ENCODE results near the gene HBG1. TPM values are rescaled to one million over a fixed set of nuclear protein-coding genes. Genes with fewer than 3 reads are reported as not detected.
"Not testable (repeated sequence)": the region's sequence is repeated elsewhere in the genome, so short reads cannot be mapped to it uniquely, and the experiment has no call there.

Gene HBG1
- total and polyA plus RNA-seq, 4 experiments from 2014 or later = not detected

- H3K27me3 ChIP-seq (ENCODE audit: insufficient read depth, low read length) = no peaks in the 10 kb centered on the region
- no peak overlapping the region for H3K27ac ChIP-seq (ENCODE audit: low read depth, low read length)
- H3K36me3 ChIP-seq (ENCODE audit: insufficient read depth, low read length) = no peaks in the 10 kb centered on the region
- H3K4me1 ChIP-seq (ENCODE audit: insufficient read depth, low read length) = no peaks in the 10 kb centered on the region
- no peak for DNase-seq
- POLR2A ChIA-PET (ENCODE audit: partially characterized antibody) = no interaction called here
- no peaks in the 10 kb centered on the region for H3K4me1 Mint-ChIP-seq
- H3K9me3 ChIP-seq (ENCODE audit: control insufficient read depth in 1 of 2, low read length in 2 of 2) = no peaks in the 10 kb centered on the region
- H3K27ac Mint-ChIP-seq = no peak overlapping the region
- peaks cover 0 to 3% of the 10 kb centered on the region in 2 donors for H3K27me3 Mint-ChIP-seq
- intact Hi-C loops (cut with micrococcal nuclease) = no loop called here
- H3K36me3 Mint-ChIP-seq = no peaks in the 10 kb centered on the region
- CTCF ChIA-PET (ENCODE audit: partially characterized antibody) = no interaction called here
- H3K4me3 Mint-ChIP-seq = no peak overlapping the region
- no peak overlapping the region for H3K4me3 ChIP-seq (ENCODE audit: low read length in 2 of 2)
- H3K9me3 Mint-ChIP-seq = peaks cover 0 to 14% (median 0%) of the 10 kb centered on the region in 8 donors
These were observed 16.2 kb upstream of the HBG1 start for GRCh38 chr11:5265832-5266231.

DNA sequence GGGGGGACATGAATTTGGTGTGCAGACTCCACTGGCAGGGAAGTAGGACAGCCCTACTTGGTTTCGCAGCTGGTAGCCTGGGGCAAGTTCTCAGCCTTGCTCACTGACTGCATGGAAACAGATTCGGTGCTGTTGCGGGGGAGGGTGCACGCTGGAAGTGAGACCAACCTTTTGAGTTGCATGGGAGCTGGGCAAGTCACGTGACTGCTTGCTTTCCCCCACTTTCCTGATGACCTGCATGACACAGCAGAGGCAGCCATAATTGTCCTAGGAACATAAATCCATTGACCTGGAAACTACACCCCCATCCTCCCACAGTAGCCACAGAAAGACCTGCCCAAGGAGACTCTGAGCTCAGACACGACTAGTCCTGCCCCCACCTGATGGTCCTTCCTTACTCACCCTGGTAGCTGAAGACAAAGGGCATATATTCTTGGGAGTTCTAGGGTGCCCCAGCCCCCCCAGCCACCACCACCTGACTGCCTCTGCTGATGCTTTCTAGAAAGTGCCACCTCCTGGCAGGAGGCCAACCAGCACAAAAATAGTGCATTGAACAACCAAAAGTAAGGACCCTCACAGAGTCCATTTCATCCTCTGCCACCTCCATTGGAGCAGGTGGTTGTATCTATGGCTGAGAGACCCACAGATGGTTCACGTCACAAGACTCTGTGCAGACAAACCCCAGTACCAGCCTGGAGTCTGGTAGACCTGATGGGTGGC is 9.0 kb upstream of the HBG1 start:
- H3K27me3 ChIP-seq (ENCODE audit: insufficient read depth, low read length) = no peaks in the 10 kb centered on the region
- H3K4me1 ChIP-seq (ENCODE audit: insufficient read depth, low read length) = no peaks in the 10 kb centered on the region
- H3K27ac ChIP-seq (ENCODE audit: low read depth, low read length) = no peak overlapping the region
- Mint-ChIP-seq H3K27me3 (peaks cover 0 to 4% of the 10 kb centered on the region in 2 donors), H3K27ac (no peak overlapping the region), H3K36me3 (peaks cover 0 to 3% of the 10 kb centered on the region in 2 donors), H3K9me3 (peaks cover 0 to 33% (median 8%) of the 10 kb centered on the region in 8 donors), H3K4me3 (no peak overlapping the region), H3K4me1 (no peaks in the 10 kb centered on the region)
- no peak overlapping the region for H3K4me3 ChIP-seq (ENCODE audit: low read length in 2 of 2)
- no peak for DNase-seq
- no peaks in the 10 kb centered on the region for H3K36me3 ChIP-seq (ENCODE audit: insufficient read depth, low read length)
- H3K9me3 ChIP-seq (ENCODE audit: control insufficient read depth in 1 of 2, low read length in 2 of 2) = no peaks in the 10 kb centered on the region
- POLR2A ChIA-PET (ENCODE audit: partially characterized antibody) = no interaction called here
- CTCF ChIA-PET (ENCODE audit: partially characterized antibody) = no interaction called here
- intact Hi-C loops (cut with micrococcal nuclease) = no loop called here

DNA sequence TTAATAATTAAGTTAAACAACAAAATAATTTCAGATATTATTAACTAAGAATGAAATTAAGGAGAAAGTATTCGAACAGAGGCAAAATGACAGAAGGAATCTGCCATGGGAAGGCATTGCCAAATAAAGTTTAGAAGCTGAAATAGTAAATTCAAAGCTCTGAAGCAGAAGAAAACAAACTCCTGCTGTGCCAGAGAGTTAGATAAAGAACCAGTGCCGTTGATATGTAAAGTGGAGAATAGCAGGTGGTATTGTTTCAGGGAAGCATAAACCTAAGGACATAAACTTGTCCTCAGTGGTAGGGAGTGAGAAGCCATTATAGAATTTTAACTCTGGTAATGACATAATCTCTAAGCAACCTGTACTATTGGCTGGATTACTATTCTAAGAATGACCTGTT is 7.6 kb upstream of the HBG1 start:
- H3K27ac Mint-ChIP-seq = no peak overlapping the region
- DNase-seq = no peak
- no peaks in the 10 kb centered on the region for H3K4me1 Mint-ChIP-seq
- peaks cover 0 to 4% of the 10 kb centered on the region in 2 donors for H3K27me3 Mint-ChIP-seq
- Histone ChIP-seq H3K36me3 (ENCODE audit: insufficient read depth, low read length) (no peaks in the 10 kb centered on the region), H3K27me3 (ENCODE audit: insufficient read depth, low read length) (no peaks in the 10 kb centered on the region), H3K4me3 (ENCODE audit: low read length in 2 of 2) (no peak overlapping the region), H3K27ac (ENCODE audit: low read depth, low read length) (no peak overlapping the region), H3K9me3 (ENCODE audit: control insufficient read depth in 1 of 2, low read length in 2 of 2) (no peaks in the 10 kb centered on the region), H3K4me1 (ENCODE audit: insufficient read depth, low read length) (no peaks in the 10 kb centered on the region)
- CTCF ChIA-PET (ENCODE audit: partially characterized antibody) = no interaction called here
- intact Hi-C loops (cut with micrococcal nuclease) = no loop called here
- no peak overlapping the region for H3K4me3 Mint-ChIP-seq
- peaks cover 0 to 3% of the 10 kb centered on the region in 2 donors for H3K36me3 Mint-ChIP-seq
- POLR2A ChIA-PET (ENCODE audit: partially characterized antibody) = no interaction called here
- peaks cover 0 to 31% (median 8%) of the 10 kb centered on the region in 8 donors for H3K9me3 Mint-ChIP-seq

DNA sequence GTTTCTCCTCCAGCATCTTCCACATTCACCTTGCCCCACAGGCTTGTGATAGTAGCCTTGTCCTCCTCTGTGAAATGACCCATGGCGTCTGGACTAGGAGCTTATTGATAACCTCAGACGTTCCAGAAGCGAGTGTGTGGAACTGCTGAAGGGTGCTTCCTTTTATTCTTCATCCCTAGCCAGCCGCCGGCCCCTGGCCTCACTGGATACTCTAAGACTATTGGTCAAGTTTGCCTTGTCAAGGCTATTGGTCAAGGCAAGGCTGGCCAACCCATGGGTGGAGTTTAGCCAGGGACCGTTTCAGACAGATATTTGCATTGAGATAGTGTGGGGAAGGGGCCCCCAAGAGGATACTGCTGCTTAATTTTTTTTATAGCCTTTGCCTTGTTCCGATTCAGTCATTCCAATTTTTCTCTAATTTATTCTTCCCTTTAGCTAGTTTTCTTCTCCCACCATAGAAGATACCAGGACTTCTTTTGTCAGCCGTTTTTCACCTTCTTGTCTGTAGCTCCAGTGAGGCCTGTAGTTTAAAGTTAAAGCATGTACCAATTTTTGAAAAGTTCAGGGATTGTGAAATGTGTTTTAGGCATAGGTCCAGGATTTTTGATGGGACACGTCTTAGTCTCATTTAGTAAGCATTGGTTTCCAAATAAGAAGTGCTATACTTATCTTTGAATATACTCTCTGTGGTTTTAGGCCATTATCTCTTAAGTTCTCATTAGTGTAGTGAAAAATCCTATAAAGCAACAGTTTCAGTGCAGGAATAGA is 5.2 kb upstream of the HBG1 start, which contains the start of gene HBG2:
Gene HBG2, minus strand, starts transcription at position 136 of the 768 bp plus-strand sequence. Its CDS starts 53 bp downstream, at position 83.
- H3K4me1 Mint-ChIP-seq; H3K27ac Mint-ChIP-seq; H3K27me3 ChIP-seq (ENCODE audit: insufficient read depth, low read length); H3K4me3 ChIP-seq (ENCODE audit: low read length in 2 of 2); CTCF ChIA-PET (ENCODE audit: partially characterized antibody); H3K9me3 ChIP-seq (ENCODE audit: control insufficient read depth in 1 of 2, low read length in 2 of 2); intact Hi-C loops (cut with micrococcal nuclease); H3K4me1 ChIP-seq (ENCODE audit: insufficient read depth, low read length); H3K36me3 Mint-ChIP-seq; H3K27me3 Mint-ChIP-seq; DNase-seq; H3K4me3 Mint-ChIP-seq; H3K36me3 ChIP-seq (ENCODE audit: insufficient read depth, low read length); H3K27ac ChIP-seq (ENCODE audit: low read depth, low read length); POLR2A ChIA-PET (ENCODE audit: partially characterized antibody): not testable (repeated sequence)
- peaks cover 0 to 19% (median 2%) of the 10 kb centered on the region in 8 donors for H3K9me3 Mint-ChIP-seq

GRCh38 chr11:5254023-5254422 is 4.4 kb upstream of the HBG1 start:
- H3K27ac Mint-ChIP-seq; H3K36me3 ChIP-seq (ENCODE audit: insufficient read depth, low read length); H3K4me3 ChIP-seq (ENCODE audit: low read length in 2 of 2); intact Hi-C loops (cut with micrococcal nuclease); CTCF ChIA-PET (ENCODE audit: partially characterized antibody); POLR2A ChIA-PET (ENCODE audit: partially characterized antibody); H3K4me3 Mint-ChIP-seq; H3K4me1 ChIP-seq (ENCODE audit: insufficient read depth, low read length); H3K36me3 Mint-ChIP-seq; H3K27me3 ChIP-seq (ENCODE audit: insufficient read depth, low read length); DNase-seq; H3K9me3 ChIP-seq (ENCODE audit: control insufficient read depth in 1 of 2, low read length in 2 of 2); H3K27me3 Mint-ChIP-seq; H3K27ac ChIP-seq (ENCODE audit: low read depth, low read length); H3K4me1 Mint-ChIP-seq: not testable (repeated sequence)
- peaks cover 0 to 11% (median 0%) of the 10 kb centered on the region in 8 donors for H3K9me3 Mint-ChIP-seq

- H3K4me3 ChIP-seq (ENCODE audit: low read length in 2 of 2); H3K4me3 Mint-ChIP-seq; POLR2A ChIA-PET (ENCODE audit: partially characterized antibody); H3K36me3 Mint-ChIP-seq; H3K9me3 ChIP-seq (ENCODE audit: control insufficient read depth in 1 of 2, low read length in 2 of 2); H3K36me3 ChIP-seq (ENCODE audit: insufficient read depth, low read length); H3K4me1 ChIP-seq (ENCODE audit: insufficient read depth, low read length); H3K27ac ChIP-seq (ENCODE audit: low read depth, low read length); H3K27me3 ChIP-seq (ENCODE audit: insufficient read depth, low read length); H3K27me3 Mint-ChIP-seq; DNase-seq; CTCF ChIA-PET (ENCODE audit: partially characterized antibody); H3K9me3 Mint-ChIP-seq; H3K27ac Mint-ChIP-seq; H3K4me1 Mint-ChIP-seq; intact Hi-C loops (cut with micrococcal nuclease): not testable (repeated sequence)
These were observed 3.8 kb upstream of the HBG1 start for GRCh38 chr11:5253440-5253839.

- Mint-ChIP-seq H3K4me1 (no peaks in the 10 kb centered on the region), H3K36me3 (peaks cover 0 to 3% of the 10 kb centered on the region in 2 donors), H3K4me3 (no peak overlapping the region), H3K27me3 (peaks cover 0 to 4% of the 10 kb centered on the region in 2 donors), H3K9me3 (peaks cover 0 to 6% (median 0%) of the 10 kb centered on the region in 8 donors), H3K27ac (peak overlapping the region in 1 of 7 donors; percentile 26)
- H3K27ac ChIP-seq (ENCODE audit: low read depth, low read length) = no peak overlapping the region
- no peaks in the 10 kb centered on the region for H3K27me3 ChIP-seq (ENCODE audit: insufficient read depth, low read length)
- H3K4me3 ChIP-seq (ENCODE audit: low read length in 2 of 2) = no peak overlapping the region
- intact Hi-C loops (cut with micrococcal nuclease) = no loop called here
- no peaks in the 10 kb centered on the region for H3K4me1 ChIP-seq (ENCODE audit: insufficient read depth, low read length)
- DNase-seq = no peak
- CTCF ChIA-PET (ENCODE audit: partially characterized antibody) = no interaction called here
- H3K9me3 ChIP-seq (ENCODE audit: control insufficient read depth in 1 of 2, low read length in 2 of 2) = no peaks in the 10 kb centered on the region
- no peaks in the 10 kb centered on the region for H3K36me3 ChIP-seq (ENCODE audit: insufficient read depth, low read length)
- POLR2A ChIA-PET (ENCODE audit: partially characterized antibody) = no interaction called here
These were observed 3.2 kb upstream of the HBG1 start for GRCh38 chr11:5252919-5253265.
